ENCODE measurements around the gene CHST9. TPM values are rescaled to one million over a fixed set of nuclear protein-coding genes. Genes with fewer than 3 reads are reported as not detected.

The CHST9 gene
- total RNA-seq, 6 experiments from 2014 or later: 3.8 to 24.2 (median 9.8) TPM

GRCh38 chr18:27081701-27082100, 103.4 kb downstream of the CHST9 start:
- no peak for ATAC-seq
- intact Hi-C loops (cut with DNase I): no loop called here

DNA sequence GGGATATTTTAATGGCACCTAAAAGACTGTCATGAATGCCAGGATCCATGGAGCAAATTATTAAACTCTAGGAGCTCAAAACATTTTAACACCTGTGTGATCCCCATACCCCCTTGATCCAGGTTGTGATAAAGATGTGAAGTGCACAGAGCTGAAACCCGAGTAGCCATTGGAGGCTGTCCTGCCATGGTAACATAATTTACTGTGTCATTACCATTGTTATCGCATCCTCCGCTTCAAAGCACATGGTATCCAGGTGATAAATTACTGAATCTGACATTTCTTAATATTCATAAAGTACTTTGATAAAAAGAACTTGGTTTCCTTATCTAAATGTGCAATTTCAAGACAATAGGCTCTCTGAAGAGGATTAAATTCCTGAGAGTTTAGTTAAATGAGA, 109.3 kb downstream of the CHST9 start:
- Histone ChIP-seq H3K27me3 (no peaks in the 10 kb centered on the region), H3K9me3 (no peaks in the 10 kb centered on the region), H3K36me3 (no peaks in the 10 kb centered on the region), H3K27ac (no peak overlapping the region), H3K4me3 (no peak overlapping the region), H3K4me1 (no peaks in the 10 kb centered on the region)
- intact Hi-C loops (cut with DNase I): no loop called here
- TF ChIP-seq, protein P1, sequence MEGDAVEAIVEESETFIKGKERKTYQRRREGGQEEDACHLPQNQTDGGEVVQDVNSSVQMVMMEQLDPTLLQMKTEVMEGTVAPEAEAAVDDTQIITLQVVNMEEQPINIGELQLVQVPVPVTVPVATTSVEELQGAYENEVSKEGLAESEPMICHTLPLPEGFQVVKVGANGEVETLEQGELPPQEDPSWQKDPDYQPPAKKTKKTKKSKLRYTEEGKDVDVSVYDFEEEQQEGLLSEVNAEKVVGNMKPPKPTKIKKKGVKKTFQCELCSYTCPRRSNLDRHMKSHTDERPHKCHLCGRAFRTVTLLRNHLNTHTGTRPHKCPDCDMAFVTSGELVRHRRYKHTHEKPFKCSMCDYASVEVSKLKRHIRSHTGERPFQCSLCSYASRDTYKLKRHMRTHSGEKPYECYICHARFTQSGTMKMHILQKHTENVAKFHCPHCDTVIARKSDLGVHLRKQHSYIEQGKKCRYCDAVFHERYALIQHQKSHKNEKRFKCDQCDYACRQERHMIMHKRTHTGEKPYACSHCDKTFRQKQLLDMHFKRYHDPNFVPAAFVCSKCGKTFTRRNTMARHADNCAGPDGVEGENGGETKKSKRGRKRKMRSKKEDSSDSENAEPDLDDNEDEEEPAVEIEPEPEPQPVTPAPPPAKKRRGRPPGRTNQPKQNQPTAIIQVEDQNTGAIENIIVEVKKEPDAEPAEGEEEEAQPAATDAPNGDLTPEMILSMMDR (IDR thresholded peaks at IDR 0.05): no peak
- TF ChIP-seq POLR2A (IDR thresholded peaks at IDR 0.05): no peak
- DNase-seq (no peak), ATAC-seq (no peak)
- WGBS (ENCODE audit: insufficient coverage, low coverage, low lambda C conversion rate, missing lambda C conversion rate): 63% methylated on average over 3 of the region's 3 CpGs

More at GRCh38 chr18:27081701-27082100, 103.4 kb downstream of the CHST9 start:
- 76% methylated on average over 1 of the region's 1 CpG for WGBS (ENCODE audit: insufficient coverage, low coverage, low lambda C conversion rate, missing lambda C conversion rate)
- TF ChIP-seq, protein P1 (IDR thresholded peaks at IDR 0.05): no peak
- TF ChIP-seq POLR2A (IDR thresholded peaks at IDR 0.05): no peak
- Histone ChIP-seq H3K9me3 (no peaks in the 10 kb centered on the region), H3K4me3 (no peak overlapping the region), H3K27me3 (no peaks in the 10 kb centered on the region), H3K36me3 (no peaks in the 10 kb centered on the region), H3K4me1 (no peaks in the 10 kb centered on the region), H3K27ac (no peak overlapping the region)
- no peak for DNase-seq

DNA sequence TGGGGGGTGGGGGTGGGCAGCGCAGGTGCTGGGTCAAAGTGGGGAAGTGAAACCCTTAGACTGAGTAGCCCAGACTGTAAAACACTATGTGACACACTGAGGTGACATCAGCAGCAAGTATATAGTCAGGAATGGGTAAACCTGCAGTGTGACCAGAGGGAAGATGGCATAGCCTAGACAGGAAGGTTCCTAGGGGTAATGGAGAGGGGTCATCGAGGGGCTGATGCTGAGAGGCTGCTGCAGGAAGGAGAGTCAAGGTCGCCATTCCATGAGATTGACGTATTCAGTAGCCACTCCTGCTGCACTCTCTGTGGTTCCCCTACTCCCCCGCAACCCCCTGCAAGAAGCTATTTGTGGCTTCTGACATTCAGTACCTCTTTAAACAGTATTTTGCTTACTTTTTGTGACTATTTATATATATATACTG, 111.7 kb downstream of the CHST9 start:
- ATAC-seq: no peak
- 85% methylated on average over 4 of the region's 5 CpGs for WGBS (ENCODE audit: insufficient coverage, low coverage, low lambda C conversion rate, missing lambda C conversion rate)
- no peaks in the 10 kb centered on the region for H3K27me3 ChIP-seq
- H3K4me3 ChIP-seq: no peak overlapping the region
- no peaks in the 10 kb centered on the region for H3K9me3 ChIP-seq
- H3K4me1 ChIP-seq: no peaks in the 10 kb centered on the region
- H3K27ac ChIP-seq: no peak overlapping the region
- H3K36me3 ChIP-seq: no peaks in the 10 kb centered on the region
- no peak for DNase-seq
- intact Hi-C loops (cut with DNase I): no loop called here
- no peak for TF ChIP-seq POLR2A (IDR thresholded peaks at IDR 0.05)
- TF ChIP-seq, protein P1 (IDR thresholded peaks at IDR 0.05): no peak

GRCh38 chr18:27064673-27065072, 120.4 kb downstream of the CHST9 start:
- DNase-seq (no peak), ATAC-seq (no peak)
- WGBS (ENCODE audit: insufficient coverage, low coverage, low lambda C conversion rate, missing lambda C conversion rate): 100% methylated on average over 3 of the region's 3 CpGs
- TF ChIP-seq, protein P1 (IDR thresholded peaks at IDR 0.05): no peak
- no peak for TF ChIP-seq POLR2A (IDR thresholded peaks at IDR 0.05)
- intact Hi-C loops (cut with DNase I): no loop called here
- Histone ChIP-seq H3K36me3 (no peaks in the 10 kb centered on the region), H3K27ac (no peak overlapping the region), H3K9me3 (no peaks in the 10 kb centered on the region), H3K27me3 (no peaks in the 10 kb centered on the region), H3K4me3 (no peak overlapping the region), H3K4me1 (no peaks in the 10 kb centered on the region)

- no peak overlapping the region for H3K27ac ChIP-seq
- H3K36me3 ChIP-seq: no peaks in the 10 kb centered on the region
- no peak overlapping the region for H3K4me3 ChIP-seq
- ATAC-seq (no peak), DNase-seq (no peak)
- no peaks in the 10 kb centered on the region for H3K27me3 ChIP-seq
- H3K4me1 ChIP-seq: peaks cover 0 to 7% (median 3%) of the 10 kb centered on the region in 4 donors
- TF ChIP-seq POLR2A (IDR thresholded peaks at IDR 0.05): no peak
- TF ChIP-seq, protein P1 (IDR thresholded peaks at IDR 0.05): no peak
- intact Hi-C loops (cut with DNase I): no loop called here
- no peaks in the 10 kb centered on the region for H3K9me3 ChIP-seq
- WGBS (ENCODE audit: insufficient coverage, low coverage, low lambda C conversion rate, missing lambda C conversion rate): 100% methylated on average over 1 of the region's 2 CpGs
These were observed 122.3 kb downstream of the CHST9 start for GRCh38 chr18:27062802-27063201.
